NCI-H345 (cell line): ENCODE results near the gene PELO.

ENCODE experiments used
- DNase-seq: peaks from one replicate; lab custom pipeline; 2025; lab: John Stamatoyannopoulos, UW

The PELO gene

GRCh38 chr5:52829664-52830063, 41.9 kb downstream of the PELO start:
- DNase-seq: no peak

- no peak for DNase-seq
Observed at GRCh38 chr5:52830650-52831049, 42.9 kb downstream of the PELO start.

DNA sequence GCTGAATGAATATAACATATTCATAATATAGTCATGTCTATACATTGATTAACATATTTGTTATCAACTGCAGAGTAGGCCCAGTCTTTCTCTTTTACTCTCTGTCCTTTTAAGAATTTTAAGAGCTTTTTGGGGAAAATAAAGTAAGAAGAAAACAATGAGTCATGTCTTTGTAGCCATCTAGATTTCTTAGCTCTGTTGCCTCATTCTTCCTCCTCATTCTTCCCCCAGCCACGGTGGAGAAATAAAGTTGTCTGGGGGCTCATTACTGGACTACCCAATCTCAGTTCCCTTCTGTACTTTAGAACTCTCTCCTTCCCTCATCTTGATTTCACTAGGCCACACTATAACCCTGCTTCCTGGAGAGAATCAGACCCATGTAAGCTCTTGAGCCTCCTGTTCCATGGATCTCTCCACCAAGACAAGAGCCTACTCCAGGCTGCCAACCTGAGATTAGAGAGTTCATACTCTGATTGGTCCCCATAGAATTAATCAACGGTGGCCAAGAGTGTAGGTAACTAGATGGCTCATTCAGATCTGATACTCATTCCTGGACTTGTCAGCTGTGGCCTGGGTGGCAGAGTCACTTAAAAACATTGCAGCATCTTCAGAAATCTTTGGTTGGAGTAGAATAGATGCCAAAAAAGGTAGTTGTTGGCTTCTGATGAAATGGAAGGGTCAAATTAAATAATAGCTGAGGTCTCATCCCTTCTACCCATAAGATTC, 44.2 kb downstream of the PELO start:
- no peak for DNase-seq

DNA sequence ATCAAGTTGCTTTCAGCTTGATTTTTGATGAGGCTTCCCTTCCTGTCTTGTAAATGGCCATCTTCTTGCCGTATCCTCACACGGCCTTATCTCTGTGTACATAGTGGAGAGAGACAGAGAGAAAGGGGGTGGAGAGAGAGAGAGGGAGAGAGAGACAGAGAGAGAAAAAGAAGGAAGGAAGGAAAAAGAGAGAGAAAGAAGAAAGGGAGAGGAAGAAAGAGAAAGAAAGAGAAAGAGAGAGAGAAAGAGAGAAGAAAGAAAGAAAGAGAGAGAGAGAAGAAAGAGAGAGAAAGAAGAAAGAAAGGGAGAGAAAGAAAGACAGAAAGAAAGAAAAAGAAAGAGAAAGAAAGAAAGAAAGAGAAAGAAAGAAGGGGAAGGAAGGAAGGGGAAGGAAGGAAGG, 46.6 kb downstream of the PELO start:
- DNase-seq: no peak

GRCh38 chr5:52837068-52837467, 49.4 kb downstream of the PELO start:
- no peak for DNase-seq
